ENCODE measurements around the gene KCNA2.

The KCNA2 gene

DNA sequence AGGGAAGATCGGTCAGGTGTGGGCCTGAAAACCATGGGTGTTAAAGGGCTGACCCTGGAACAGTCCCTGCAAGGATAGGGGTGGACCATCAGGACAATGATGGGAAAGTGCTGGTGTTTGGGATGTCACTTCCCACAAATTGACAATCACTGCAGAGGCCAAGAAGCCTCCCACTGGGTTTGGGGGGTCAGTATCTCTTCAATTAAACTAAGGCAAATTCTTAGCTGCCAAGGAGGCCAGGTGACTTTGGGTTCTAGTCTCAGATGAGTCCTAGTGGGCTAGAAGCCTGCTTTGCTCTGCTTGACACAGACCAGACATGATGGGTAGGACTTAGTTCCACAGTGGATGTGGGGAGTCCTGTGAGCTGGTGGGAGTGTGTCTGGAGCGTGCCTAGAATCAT, 29.3 kb upstream of the KCNA2 start:
- TF ChIP-seq, protein P1, sequence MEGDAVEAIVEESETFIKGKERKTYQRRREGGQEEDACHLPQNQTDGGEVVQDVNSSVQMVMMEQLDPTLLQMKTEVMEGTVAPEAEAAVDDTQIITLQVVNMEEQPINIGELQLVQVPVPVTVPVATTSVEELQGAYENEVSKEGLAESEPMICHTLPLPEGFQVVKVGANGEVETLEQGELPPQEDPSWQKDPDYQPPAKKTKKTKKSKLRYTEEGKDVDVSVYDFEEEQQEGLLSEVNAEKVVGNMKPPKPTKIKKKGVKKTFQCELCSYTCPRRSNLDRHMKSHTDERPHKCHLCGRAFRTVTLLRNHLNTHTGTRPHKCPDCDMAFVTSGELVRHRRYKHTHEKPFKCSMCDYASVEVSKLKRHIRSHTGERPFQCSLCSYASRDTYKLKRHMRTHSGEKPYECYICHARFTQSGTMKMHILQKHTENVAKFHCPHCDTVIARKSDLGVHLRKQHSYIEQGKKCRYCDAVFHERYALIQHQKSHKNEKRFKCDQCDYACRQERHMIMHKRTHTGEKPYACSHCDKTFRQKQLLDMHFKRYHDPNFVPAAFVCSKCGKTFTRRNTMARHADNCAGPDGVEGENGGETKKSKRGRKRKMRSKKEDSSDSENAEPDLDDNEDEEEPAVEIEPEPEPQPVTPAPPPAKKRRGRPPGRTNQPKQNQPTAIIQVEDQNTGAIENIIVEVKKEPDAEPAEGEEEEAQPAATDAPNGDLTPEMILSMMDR (IDR thresholded peaks at IDR 0.05; ENCODE audit: borderline replicate concordance, control extremely low read depth, extremely low read depth, insufficient read depth, missing control alignments), result no peak
- no peak for DNase-seq (ENCODE audit: low spot score)
- in situ Hi-C loops (cut with MboI; ENCODE audit: low sequenced_read_pairs, unreplicated experiment), result no loop called here

DNA sequence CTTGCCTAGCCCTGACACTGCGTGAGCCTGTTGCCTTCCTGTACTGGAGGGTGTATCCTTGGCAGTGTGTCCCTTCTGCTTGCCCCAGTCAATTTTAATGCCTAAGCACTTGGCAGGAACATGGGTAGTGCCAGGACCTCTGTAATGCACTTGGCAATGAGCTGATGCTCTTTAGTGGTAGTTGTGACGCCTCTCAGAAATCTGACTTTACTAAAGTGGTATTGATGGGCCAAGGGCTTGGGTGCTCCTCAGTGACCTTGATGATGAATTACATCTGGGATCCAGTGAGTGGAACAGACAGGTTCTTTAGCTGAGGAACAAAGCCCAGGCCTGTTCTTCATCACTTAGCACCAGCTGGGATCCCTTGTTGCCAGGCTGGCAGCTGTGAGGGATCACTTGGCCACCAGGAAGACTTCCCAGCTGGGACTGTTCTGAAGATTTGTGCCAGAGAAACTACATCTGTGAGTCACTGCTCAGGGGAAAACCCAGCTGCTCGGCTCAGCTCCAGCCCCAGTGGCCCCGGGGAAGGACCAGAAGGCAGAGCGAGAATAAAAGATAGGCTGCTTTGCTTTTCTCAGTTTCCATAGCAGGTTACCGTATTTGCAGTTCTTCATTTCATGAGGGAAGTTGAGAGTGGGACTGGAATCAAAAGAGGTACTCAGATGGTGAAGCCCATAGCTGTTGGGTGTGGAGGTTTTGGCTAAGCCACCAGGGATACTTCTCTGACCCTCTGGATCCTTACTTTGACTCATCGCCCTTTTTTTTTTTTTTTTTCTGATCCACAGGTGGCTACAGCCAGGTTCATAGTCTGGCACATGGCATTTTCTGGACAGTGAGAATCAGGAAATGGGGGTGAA, 28.5 kb upstream of the KCNA2 start:
- peak; percentile 79 for DNase-seq (ENCODE audit: low spot score)
- in situ Hi-C loops (cut with MboI; ENCODE audit: low sequenced_read_pairs, unreplicated experiment), result no loop called here
- TF ChIP-seq, protein P1 (IDR thresholded peaks at IDR 0.05; ENCODE audit: borderline replicate concordance, control extremely low read depth, extremely low read depth, insufficient read depth, missing control alignments), result no peak

DNA sequence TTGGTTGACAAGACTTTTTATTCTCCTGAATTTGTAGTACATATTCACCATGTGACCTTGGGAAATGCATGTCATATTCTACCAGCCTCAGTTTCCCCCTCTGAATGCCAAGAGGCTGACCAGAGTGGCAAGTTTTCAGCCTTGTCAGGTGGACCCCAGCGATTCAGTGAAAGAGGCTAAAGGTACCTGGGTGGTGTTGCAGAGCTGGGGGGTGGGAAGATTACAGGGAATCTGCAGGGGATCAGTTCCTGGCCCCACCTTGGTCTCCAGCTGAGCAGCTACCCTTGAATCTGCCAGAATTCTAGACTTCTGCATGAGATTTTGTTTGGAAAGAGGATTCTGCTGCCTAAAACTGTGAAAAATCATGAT, 27.9 kb upstream of the KCNA2 start:
- DNase-seq (ENCODE audit: low spot score), result no peak
- TF ChIP-seq, protein P1 (IDR thresholded peaks at IDR 0.05; ENCODE audit: borderline replicate concordance, control extremely low read depth, extremely low read depth, insufficient read depth, missing control alignments), result no peak
- in situ Hi-C loops (cut with MboI; ENCODE audit: low sequenced_read_pairs, unreplicated experiment), result no loop called here

DNA sequence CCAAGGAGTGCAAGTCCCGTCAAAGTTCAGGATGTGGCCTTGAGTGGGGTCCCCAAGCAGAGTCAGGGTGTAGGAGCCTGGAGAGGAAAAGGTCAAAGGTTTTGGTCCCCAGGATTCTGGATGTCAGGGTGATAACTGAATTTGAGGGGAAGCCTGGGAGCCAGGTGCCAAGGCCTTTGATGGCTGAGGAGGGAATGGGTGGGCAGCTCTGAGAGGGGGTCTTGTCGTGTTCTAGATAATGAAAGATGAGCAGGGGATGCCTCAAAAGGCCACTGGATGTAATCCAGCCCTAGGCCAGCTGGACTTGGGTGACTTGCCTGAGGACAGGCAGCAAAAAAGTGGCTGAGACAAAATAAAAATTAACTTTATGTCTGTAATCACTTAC, 27.5 kb upstream of the KCNA2 start:
- in situ Hi-C loops (cut with MboI; ENCODE audit: low sequenced_read_pairs, unreplicated experiment), result no loop called here
- no peak for DNase-seq (ENCODE audit: low spot score)
- TF ChIP-seq, protein P1 (IDR thresholded peaks at IDR 0.05; ENCODE audit: borderline replicate concordance, control extremely low read depth, extremely low read depth, insufficient read depth, missing control alignments), result no peak

DNA sequence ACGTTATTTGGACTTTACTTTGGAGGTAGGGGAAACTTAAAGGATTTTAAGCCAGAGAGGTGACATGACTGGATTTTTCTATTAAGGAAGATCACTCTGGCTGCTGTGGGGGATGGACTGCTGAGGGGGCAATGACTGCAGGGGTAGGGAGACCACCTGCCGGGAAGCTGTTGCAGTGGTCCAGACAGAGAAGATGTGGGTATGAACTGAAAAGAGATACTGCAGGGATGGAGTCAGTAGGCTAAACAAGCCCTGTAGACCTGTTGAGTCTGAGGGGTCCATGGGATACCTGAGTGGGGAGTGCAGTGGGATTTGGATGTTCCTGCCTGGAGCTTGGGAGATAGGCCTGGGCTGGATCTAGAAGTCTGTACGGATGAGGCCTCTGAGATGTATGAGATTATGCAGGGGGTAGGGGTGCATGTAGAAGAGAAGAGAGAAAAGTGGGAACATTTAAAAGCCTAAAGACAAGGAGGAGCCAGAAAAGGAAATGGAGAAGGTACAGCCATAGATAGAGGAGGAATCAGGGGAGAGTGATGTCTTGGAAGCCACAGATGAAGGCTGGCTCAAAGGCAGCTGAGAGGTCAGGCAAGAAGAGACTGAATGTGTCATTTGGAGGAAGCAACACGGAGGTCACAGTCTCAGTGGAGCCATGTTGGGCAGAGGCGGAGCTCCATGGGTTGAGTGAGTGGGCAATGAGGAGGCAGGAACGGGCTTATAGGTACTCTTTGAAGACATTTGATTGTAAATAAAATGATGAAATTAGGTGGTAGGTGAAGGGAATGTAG, 25.9 kb upstream of the KCNA2 start:
- TF ChIP-seq, protein P1 (IDR thresholded peaks at IDR 0.05; ENCODE audit: borderline replicate concordance, control extremely low read depth, extremely low read depth, insufficient read depth, missing control alignments), result no peak
- in situ Hi-C loops (cut with MboI; ENCODE audit: low sequenced_read_pairs, unreplicated experiment), result no loop called here
- no peak for DNase-seq (ENCODE audit: low spot score)

DNA sequence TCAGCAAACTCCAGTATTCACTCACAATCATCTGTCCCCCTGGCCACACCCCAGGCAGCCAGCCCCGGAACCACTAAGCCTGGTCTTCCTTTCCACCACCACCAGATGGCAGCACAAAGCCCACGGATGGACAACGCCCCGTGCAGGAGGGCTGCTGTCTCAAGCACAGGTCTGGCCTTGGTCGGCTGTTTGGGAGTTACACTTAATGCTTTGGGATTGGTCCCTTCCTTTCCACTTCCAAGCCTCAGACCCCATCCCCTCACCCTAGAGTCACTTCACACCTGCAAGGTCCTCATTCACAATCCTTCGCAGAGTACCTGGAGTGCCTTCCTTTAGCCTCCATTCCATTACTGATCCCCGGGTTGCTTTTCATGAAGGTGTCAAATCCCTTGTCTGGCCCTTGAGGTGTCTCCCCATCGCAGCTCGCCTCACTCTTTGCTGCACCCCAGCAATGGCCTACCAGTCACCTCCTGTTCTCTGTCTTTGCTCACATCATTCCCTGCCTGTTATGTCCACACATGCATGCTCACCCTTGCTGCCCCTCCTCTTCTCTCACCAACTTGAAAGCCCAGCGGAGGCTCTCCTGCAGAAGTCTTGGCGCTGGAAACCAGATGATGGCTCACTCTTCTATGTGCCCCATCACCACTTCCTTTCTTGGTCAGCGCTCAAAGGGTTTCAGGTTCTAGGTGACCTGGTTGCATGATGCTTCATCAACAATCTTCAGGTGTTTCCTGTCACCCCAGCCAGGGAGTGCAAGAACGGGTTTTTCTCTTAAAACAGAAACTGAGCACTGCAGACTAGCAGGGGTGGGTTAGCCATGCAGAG, 24.9 kb upstream of the KCNA2 start:
- TF ChIP-seq, protein P1 (IDR thresholded peaks at IDR 0.05; ENCODE audit: borderline replicate concordance, control extremely low read depth, extremely low read depth, insufficient read depth, missing control alignments), result peak; percentile 83
- DNase-seq (ENCODE audit: low spot score), result peak; percentile 67
- in situ Hi-C loops (cut with MboI; ENCODE audit: low sequenced_read_pairs, unreplicated experiment), result no loop called here
